ENCODE data around the gene CIZ1.

DNA sequence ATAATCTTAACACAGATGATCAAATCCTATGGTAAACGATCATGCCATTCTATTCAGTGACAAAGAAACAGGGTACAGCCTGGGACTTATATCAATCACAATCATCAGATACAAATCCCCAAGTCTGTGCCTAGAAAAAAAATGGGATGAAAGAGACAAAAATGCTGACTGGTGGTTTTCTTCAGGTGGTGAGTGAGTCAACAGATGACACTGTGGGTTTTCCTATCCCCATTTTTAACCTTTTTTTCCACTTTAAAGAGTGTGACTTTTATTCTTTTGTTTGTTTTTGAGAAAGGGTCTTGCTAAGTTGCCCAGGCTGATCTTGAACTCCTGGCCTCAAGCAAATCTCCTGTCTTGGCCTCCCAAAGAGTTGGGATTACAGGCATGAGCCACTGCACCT is 3.2 kb downstream of the CIZ1 start:
- TF ChIP-seq ZNF781 (CRISPR knock-in tag; IDR thresholded peaks at IDR 0.05; ENCODE audit: borderline replicate concordance, not compliant biosample characterization) = no peak
- no peak for TF ChIP-seq ZNF720 (CRISPR knock-in tag; IDR thresholded peaks at IDR 0.05)
- TF ChIP-seq HOXA5 (CRISPR knock-in tag; IDR thresholded peaks at IDR 0.05) = no peak
- TF ChIP-seq, protein P1, sequence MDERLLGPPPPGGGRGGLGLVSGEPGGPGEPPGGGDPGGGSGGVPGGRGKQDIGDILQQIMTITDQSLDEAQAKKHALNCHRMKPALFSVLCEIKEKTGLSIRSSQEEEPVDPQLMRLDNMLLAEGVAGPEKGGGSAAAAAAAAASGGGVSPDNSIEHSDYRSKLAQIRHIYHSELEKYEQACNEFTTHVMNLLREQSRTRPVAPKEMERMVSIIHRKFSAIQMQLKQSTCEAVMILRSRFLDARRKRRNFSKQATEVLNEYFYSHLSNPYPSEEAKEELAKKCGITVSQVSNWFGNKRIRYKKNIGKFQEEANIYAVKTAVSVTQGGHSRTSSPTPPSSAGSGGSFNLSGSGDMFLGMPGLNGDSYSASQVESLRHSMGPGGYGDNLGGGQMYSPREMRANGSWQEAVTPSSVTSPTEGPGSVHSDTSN (CRISPR knock-in tag; IDR thresholded peaks at IDR 0.05) = no peak
- TF ChIP-seq ARHGAP35 (CRISPR knock-in tag; IDR thresholded peaks at IDR 0.05; ENCODE audit: borderline replicate concordance) = no peak
- no peak for TF ChIP-seq SNRNP70 (IDR thresholded peaks at IDR 0.05; ENCODE audit: low read depth, low read length)
- no peak for TF ChIP-seq POLR2AphosphoS5 (IDR thresholded peaks at IDR 0.05; ENCODE audit: low read depth, low read length)
- TF ChIP-seq MAFF (IDR thresholded peaks at IDR 0.05; ENCODE audit: low read depth, low read length) = peak; percentile 98

Measured in HepG2 (cell line).